Neural progenitor cell (in vitro differentiated cells): ENCODE results near the gene ASTN1. TPM values are rescaled to one million over a fixed set of nuclear protein-coding genes. Genes with fewer than 3 reads are reported as not detected.

Experiments used
- DNase-seq: peaks from one replicate; pipeline ENCODE4 v3.0.0-alpha.2; 2016; ENCODE audit warnings: low spot score
- H2AFZ ChIP-seq: fragments of 200-600 bp; sonication (generic); replicated peaks from 2 replicates; pipeline ENCODE4 v1.6.1; 2016; ENCODE audit warnings: antibody characterized with exemption
- H3F3A ChIP-seq: fragments of 200-600 bp; sonication (generic); 2 replicates; pipeline ENCODE4 v1.6.1; 2016; ENCODE audit warnings: antibody characterized with exemption, low read depth
- H3K27ac ChIP-seq: fragments of 200-600 bp; sonication (generic); 2 replicates; pipeline ENCODE4 v1.5.1; 2016; ENCODE audit warnings: mild to moderate bottlenecking
- H3K27me3 ChIP-seq: fragments of 200-600 bp; sonication (generic); 2 replicates; pipeline ENCODE4 v1.6.1; 2016; ENCODE audit warnings: mild to moderate bottlenecking, moderate library complexity
- H3K36me3 ChIP-seq: fragments of 200-600 bp; sonication (generic); 2 replicates; pipeline ENCODE4 v1.5.1; 2016
- H3K4me1 ChIP-seq: fragments of 200-600 bp; sonication (generic); 2 replicates; pipeline ENCODE4 v1.6.1; 2016; ENCODE audit warnings: mixed run types
- H3K4me2 ChIP-seq: fragments of 200-600 bp; sonication (generic); 2 replicates; pipeline ENCODE4 v1.6.1; 2016
- H3K4me3 ChIP-seq: fragments of 200-600 bp; sonication (generic); 2 replicates; pipeline ENCODE4 v1.5.1; 2016
- H3K79me2 ChIP-seq: fragments of 200-600 bp; sonication (generic); 2 replicates; pipeline ENCODE4 v1.6.1; 2016; ENCODE audit warnings: low read depth
- H3K9ac ChIP-seq: fragments of 200-600 bp; sonication (generic); 2 replicates; pipeline ENCODE4 v1.6.1; 2016
- H3K9me3 ChIP-seq: fragments of 200-600 bp; sonication (generic); 2 replicates; pipeline ENCODE4 v1.5.1; 2016; ENCODE audit warnings: low read depth
- H4K20me1 ChIP-seq: fragments of 200-600 bp; sonication (generic); 2 replicates; pipeline ENCODE4 v1.6.1; 2016; ENCODE audit warnings: low read depth
- H3K27ac Mint-ChIP-seq: 3 replicates; pipeline ENCODE4 v1.8.0; 2021; ENCODE audit warnings: mixed read lengths
- H3K27me3 Mint-ChIP-seq: 2 replicates; pipeline ENCODE4 v1.8.0; 2022; ENCODE audit warnings: low read depth, mild to moderate bottlenecking, inconsistent platforms, moderate library complexity, mixed read lengths; ENCODE audit not compliant: insufficient read depth
- H3K36me3 Mint-ChIP-seq: 3 replicates; pipeline ENCODE4 v1.8.0; 2021; ENCODE audit warnings: mixed read lengths
- H3K4me1 Mint-ChIP-seq: 3 replicates; pipeline ENCODE4 v1.8.0; 2021; ENCODE audit warnings: mixed read lengths
- H3K4me3 Mint-ChIP-seq: 3 replicates; pipeline ENCODE4 v1.8.0; 2021; ENCODE audit warnings: mild to moderate bottlenecking, moderate library complexity, mixed read lengths
- H3K9me3 Mint-ChIP-seq: 3 replicates; pipeline ENCODE4 v1.8.0; 2020; ENCODE audit warnings: mixed read lengths
- CTCF ChIP-seq: fragments of 200-600 bp; sonication (generic); IDR thresholded peaks from 2 replicates; pipeline ENCODE4 v1.5.1; 2017; ENCODE audit warnings: antibody characterized with exemption, mild to moderate bottlenecking
- EZH2 ChIP-seq: fragments of 200-600 bp; sonication (generic); IDR thresholded peaks from 2 replicates; pipeline ENCODE4 v1.6.1; 2017; ENCODE audit warnings: antibody characterized with exemption, mild to moderate bottlenecking, moderate library complexity
- EZH2phosphoT487 ChIP-seq: fragments of 200-600 bp; sonication (generic); IDR thresholded peaks from 2 replicates; pipeline ENCODE4 v1.6.1; 2017; ENCODE audit warnings: antibody characterized with exemption
- total RNA-seq: library from RNA; depleted of rRNA; stranded (reverse); fragments of >200 nt; gene quantifications from 2 replicates; pipeline ENCODE4 v1.2.3, GENCODE V29; 2015; ENCODE audit warnings: low replicate concordance

ASTN1 gene
- total RNA-seq, 1 donor from 2014 or later, result 7.7 TPM

- H3K9me3 ChIP-seq, result no peaks in the 10 kb centered on the region
- no peak overlapping the region for H3K27ac Mint-ChIP-seq
- no peak overlapping the region for H3K4me3 ChIP-seq
- no peak overlapping the region for H3K27ac ChIP-seq
- no peaks in the 10 kb centered on the region for H3F3A ChIP-seq
- no peaks in the 10 kb centered on the region for H3K36me3 ChIP-seq
- no peaks in the 10 kb centered on the region for H3K4me1 ChIP-seq
- DNase-seq, result no peak
- no peak overlapping the region for H2AFZ ChIP-seq
- H3K27me3 ChIP-seq, result no peaks in the 10 kb centered on the region
- H3K4me1 Mint-ChIP-seq, result peaks cover 14% of the 10 kb centered on the region
- no peaks in the 10 kb centered on the region for H4K20me1 ChIP-seq
- no peaks in the 10 kb centered on the region for H3K9me3 Mint-ChIP-seq
- no peak for TF ChIP-seq EZH2phosphoT487
- TF ChIP-seq EZH2, result no peak
- no peak for TF ChIP-seq CTCF
- no peaks in the 10 kb centered on the region for H3K79me2 ChIP-seq
- H3K4me2 ChIP-seq, result no peak overlapping the region
- H3K27me3 Mint-ChIP-seq, result peaks cover 8% of the 10 kb centered on the region
- H3K36me3 Mint-ChIP-seq, result peaks cover 9% of the 10 kb centered on the region
- H3K4me3 Mint-ChIP-seq, result no peak overlapping the region
- H3K9ac ChIP-seq, result no peak overlapping the region
These were observed 202.8 kb downstream of the ASTN1 start for GRCh38 chr1:176961678-176962077.

GRCh38 chr1:176959191-176959820 lies 205.2 kb downstream of the ASTN1 start:
- Histone ChIP-seq H3K36me3 (no peaks in the 10 kb centered on the region), H3K27me3 (no peaks in the 10 kb centered on the region), H2AFZ (no peak overlapping the region), H3K27ac (no peak overlapping the region), H3K4me1 (no peaks in the 10 kb centered on the region), H3K4me3 (no peak overlapping the region), H3K79me2 (no peaks in the 10 kb centered on the region), H3K9me3 (no peaks in the 10 kb centered on the region), H4K20me1 (no peaks in the 10 kb centered on the region), H3K9ac (no peak overlapping the region), H3F3A (no peaks in the 10 kb centered on the region), H3K4me2 (no peak overlapping the region)
- no peak for TF ChIP-seq EZH2phosphoT487
- no peak for TF ChIP-seq EZH2
- no peak for TF ChIP-seq CTCF
- Mint-ChIP-seq H3K9me3 (no peaks in the 10 kb centered on the region), H3K4me3 (no peak overlapping the region), H3K27me3 (peaks cover 8% of the 10 kb centered on the region), H3K36me3 (peaks cover 12% of the 10 kb centered on the region), H3K4me1 (peaks cover 14% of the 10 kb centered on the region), H3K27ac (no peak overlapping the region)
- DNase-seq, result no peak

GRCh38 chr1:176957603-176958002 lies 206.9 kb downstream of the ASTN1 start:
- Mint-ChIP-seq H3K4me1 (peaks cover 20% of the 10 kb centered on the region), H3K27ac (no peak overlapping the region), H3K27me3 (peaks cover 8% of the 10 kb centered on the region), H3K36me3 (peaks cover 12% of the 10 kb centered on the region), H3K9me3 (no peaks in the 10 kb centered on the region), H3K4me3 (no peak overlapping the region)
- Histone ChIP-seq H2AFZ (no peak overlapping the region), H3K27ac (no peak overlapping the region), H3K36me3 (no peaks in the 10 kb centered on the region), H4K20me1 (no peaks in the 10 kb centered on the region), H3K4me2 (no peak overlapping the region), H3K9ac (no peak overlapping the region), H3K4me1 (no peaks in the 10 kb centered on the region), H3K27me3 (no peaks in the 10 kb centered on the region), H3K79me2 (no peaks in the 10 kb centered on the region), H3K9me3 (no peaks in the 10 kb centered on the region), H3F3A (no peaks in the 10 kb centered on the region), H3K4me3 (no peak overlapping the region)
- TF ChIP-seq EZH2 (no peak), CTCF (no peak), EZH2phosphoT487 (no peak)
- no peak for DNase-seq
